ENCODE measurements around the gene VSTM2B.

Gene VSTM2B

GRCh38 chr19:29488316-29488715 lies 37.5 kb upstream of the VSTM2B start:
- DNase-seq, result no peak
- no peak overlapping the region for H3K4me3 Mint-ChIP-seq
- H3K27me3 Mint-ChIP-seq, result peaks cover 29% of the 10 kb centered on the region
- H3K4me1 Mint-ChIP-seq, result no peaks in the 10 kb centered on the region
- H3K27ac Mint-ChIP-seq, result no peak overlapping the region
- ATAC-seq, result no peak
- no peaks in the 10 kb centered on the region for H3K36me3 Mint-ChIP-seq (ENCODE audit: low read depth)
- no peaks in the 10 kb centered on the region for H3K9me3 Mint-ChIP-seq

- H3K27ac Mint-ChIP-seq, result no peak overlapping the region
- H3K9me3 Mint-ChIP-seq, result no peaks in the 10 kb centered on the region
- no peak for ATAC-seq
- H3K36me3 Mint-ChIP-seq (ENCODE audit: low read depth), result no peaks in the 10 kb centered on the region
- DNase-seq, result no peak
- no peaks in the 10 kb centered on the region for H3K4me1 Mint-ChIP-seq
- H3K4me3 Mint-ChIP-seq, result no peak overlapping the region
- peaks cover 29% of the 10 kb centered on the region for H3K27me3 Mint-ChIP-seq
Observed at GRCh38 chr19:29489172-29489951, 36.4 kb upstream of the VSTM2B start.

- no peaks in the 10 kb centered on the region for H3K9me3 Mint-ChIP-seq
- ATAC-seq (no peak), DNase-seq (no peak)
- H3K27ac Mint-ChIP-seq, result no peak overlapping the region
- H3K27me3 Mint-ChIP-seq, result peaks cover 24% of the 10 kb centered on the region
- H3K36me3 Mint-ChIP-seq (ENCODE audit: low read depth), result no peaks in the 10 kb centered on the region
- H3K4me3 Mint-ChIP-seq, result no peak overlapping the region
- H3K4me1 Mint-ChIP-seq, result no peaks in the 10 kb centered on the region
Observed at GRCh38 chr19:29491491-29491890, 34.3 kb upstream of the VSTM2B start.

GRCh38 chr19:29491995-29492577 lies 33.7 kb upstream of the VSTM2B start:
- H3K4me3 Mint-ChIP-seq, result no peak overlapping the region
- DNase-seq (no peak), ATAC-seq (no peak)
- H3K27me3 Mint-ChIP-seq, result peaks cover 24% of the 10 kb centered on the region
- no peaks in the 10 kb centered on the region for H3K9me3 Mint-ChIP-seq
- no peak overlapping the region for H3K27ac Mint-ChIP-seq
- no peaks in the 10 kb centered on the region for H3K4me1 Mint-ChIP-seq
- no peaks in the 10 kb centered on the region for H3K36me3 Mint-ChIP-seq (ENCODE audit: low read depth)

- Mint-ChIP-seq H3K36me3 (ENCODE audit: low read depth) (no peaks in the 10 kb centered on the region), H3K4me1 (no peaks in the 10 kb centered on the region), H3K9me3 (no peaks in the 10 kb centered on the region), H3K27ac (no peak overlapping the region), H3K27me3 (peaks cover 24% of the 10 kb centered on the region), H3K4me3 (no peak overlapping the region)
- no peak for DNase-seq
- no peak for ATAC-seq
Observed at GRCh38 chr19:29492769-29493168, 33.0 kb upstream of the VSTM2B start.

GRCh38 chr19:29495091-29495490 lies 30.7 kb upstream of the VSTM2B start:
- peaks cover 16% of the 10 kb centered on the region for H3K27me3 Mint-ChIP-seq
- no peak for DNase-seq
- H3K36me3 Mint-ChIP-seq (ENCODE audit: low read depth), result no peaks in the 10 kb centered on the region
- ATAC-seq, result no peak
- no peaks in the 10 kb centered on the region for H3K9me3 Mint-ChIP-seq
- no peak overlapping the region for H3K4me3 Mint-ChIP-seq
- H3K27ac Mint-ChIP-seq, result no peak overlapping the region
- H3K4me1 Mint-ChIP-seq, result no peaks in the 10 kb centered on the region

- DNase-seq (no peak), ATAC-seq (no peak)
- Mint-ChIP-seq H3K27ac (no peak overlapping the region), H3K4me3 (no peak overlapping the region), H3K4me1 (no peaks in the 10 kb centered on the region), H3K27me3 (peaks cover 13% of the 10 kb centered on the region), H3K36me3 (ENCODE audit: low read depth) (no peaks in the 10 kb centered on the region), H3K9me3 (no peaks in the 10 kb centered on the region)
Observed at GRCh38 chr19:29495901-29496441, 29.8 kb upstream of the VSTM2B start.

GRCh38 chr19:29497241-29497640 lies 28.6 kb upstream of the VSTM2B start:
- Mint-ChIP-seq H3K4me3 (no peak overlapping the region), H3K4me1 (no peaks in the 10 kb centered on the region), H3K36me3 (ENCODE audit: low read depth) (no peaks in the 10 kb centered on the region), H3K27me3 (peaks cover 7% of the 10 kb centered on the region), H3K27ac (no peak overlapping the region), H3K9me3 (no peaks in the 10 kb centered on the region)
- ATAC-seq (no peak), DNase-seq (no peak)

- Mint-ChIP-seq H3K9me3 (no peaks in the 10 kb centered on the region), H3K4me1 (no peaks in the 10 kb centered on the region), H3K27ac (no peak overlapping the region), H3K36me3 (ENCODE audit: low read depth) (no peaks in the 10 kb centered on the region), H3K27me3 (peaks cover 1% of the 10 kb centered on the region), H3K4me3 (no peak overlapping the region)
- ATAC-seq, result no peak
- no peak for DNase-seq
Observed at GRCh38 chr19:29497686-29498436, 27.9 kb upstream of the VSTM2B start.

GRCh38 chr19:29499261-29499920 lies 26.4 kb upstream of the VSTM2B start:
- Mint-ChIP-seq H3K9me3 (no peaks in the 10 kb centered on the region), H3K4me3 (no peak overlapping the region), H3K27me3 (no peaks in the 10 kb centered on the region), H3K36me3 (ENCODE audit: low read depth) (no peaks in the 10 kb centered on the region), H3K27ac (no peak overlapping the region), H3K4me1 (no peaks in the 10 kb centered on the region)
- no peak for ATAC-seq
- DNase-seq, result no peak

- Mint-ChIP-seq H3K36me3 (ENCODE audit: low read depth) (no peaks in the 10 kb centered on the region), H3K27ac (no peak overlapping the region), H3K9me3 (no peaks in the 10 kb centered on the region), H3K27me3 (no peaks in the 10 kb centered on the region), H3K4me1 (no peaks in the 10 kb centered on the region), H3K4me3 (no peak overlapping the region)
- ATAC-seq (no peak), DNase-seq (no peak)
Observed at GRCh38 chr19:29499921-29500590, 25.7 kb upstream of the VSTM2B start.

GRCh38 chr19:29501816-29502580 lies 23.8 kb upstream of the VSTM2B start:
- DNase-seq (no peak), ATAC-seq (no peak)
- Mint-ChIP-seq H3K4me1 (no peaks in the 10 kb centered on the region), H3K27ac (no peak overlapping the region), H3K36me3 (ENCODE audit: low read depth) (no peaks in the 10 kb centered on the region), H3K9me3 (no peaks in the 10 kb centered on the region), H3K27me3 (no peaks in the 10 kb centered on the region), H3K4me3 (no peak overlapping the region)

- H3K27ac Mint-ChIP-seq, result no peak overlapping the region
- no peak for ATAC-seq
- H3K9me3 Mint-ChIP-seq, result no peaks in the 10 kb centered on the region
- no peak overlapping the region for H3K4me3 Mint-ChIP-seq
- DNase-seq, result no peak
- H3K36me3 Mint-ChIP-seq (ENCODE audit: low read depth), result no peaks in the 10 kb centered on the region
- no peaks in the 10 kb centered on the region for H3K4me1 Mint-ChIP-seq
- no peaks in the 10 kb centered on the region for H3K27me3 Mint-ChIP-seq
Observed at GRCh38 chr19:29502581-29502850, 23.3 kb upstream of the VSTM2B start.

All from activated naive CD8-positive, alpha-beta T cell treated with anti-CD3 and anti-CD28 coated beads, Interleukin-2, amount 50 U/mL, for 24 hours (primary cell).